Measurements from ENCODE around the gene SLC12A8. TPM values are rescaled to one million over a fixed set of nuclear protein-coding genes. Genes with fewer than 3 reads are reported as not detected.

SLC12A8 gene
- total and polyA plus RNA-seq, 10 of the 15 experiments (the other 5 are each of a cell fraction or from before 2014, with no cell fraction given): 2.5 to 71.6 (median 50.1) TPM

GRCh38 chr3:125154800-125155269 is 57.7 kb downstream of the SLC12A8 start (continued):
- TF ChIP-seq, protein P1, sequence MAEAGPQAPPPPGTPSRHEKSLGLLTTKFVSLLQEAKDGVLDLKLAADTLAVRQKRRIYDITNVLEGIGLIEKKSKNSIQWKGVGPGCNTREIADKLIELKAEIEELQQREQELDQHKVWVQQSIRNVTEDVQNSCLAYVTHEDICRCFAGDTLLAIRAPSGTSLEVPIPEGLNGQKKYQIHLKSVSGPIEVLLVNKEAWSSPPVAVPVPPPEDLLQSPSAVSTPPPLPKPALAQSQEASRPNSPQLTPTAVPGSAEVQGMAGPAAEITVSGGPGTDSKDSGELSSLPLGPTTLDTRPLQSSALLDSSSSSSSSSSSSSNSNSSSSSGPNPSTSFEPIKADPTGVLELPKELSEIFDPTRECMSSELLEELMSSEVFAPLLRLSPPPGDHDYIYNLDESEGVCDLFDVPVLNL (IDR thresholded peaks at IDR 0.05; ENCODE audit: low read depth, low read length): 0 out of 2 replicates have a peak, but pooled peaks have one; percentile 24
- TF ChIP-seq ATF7 (IDR thresholded peaks at IDR 0.05; ENCODE audit: low read depth): 0 out of 2 replicates have a peak, but pooled peaks have one; percentile 20
- peak in 1 of 2 experiments; percentile 98; a peak in 2 of 4 replicates for TF ChIP-seq ETV6 (conservative IDR thresholded peaks at IDR 0.05 in 1 of 2, IDR thresholded peaks at IDR 0.05 in 1 of 2; ENCODE audit: borderline replicate concordance in 1 of 2, low read depth in 1 of 2)

DNA sequence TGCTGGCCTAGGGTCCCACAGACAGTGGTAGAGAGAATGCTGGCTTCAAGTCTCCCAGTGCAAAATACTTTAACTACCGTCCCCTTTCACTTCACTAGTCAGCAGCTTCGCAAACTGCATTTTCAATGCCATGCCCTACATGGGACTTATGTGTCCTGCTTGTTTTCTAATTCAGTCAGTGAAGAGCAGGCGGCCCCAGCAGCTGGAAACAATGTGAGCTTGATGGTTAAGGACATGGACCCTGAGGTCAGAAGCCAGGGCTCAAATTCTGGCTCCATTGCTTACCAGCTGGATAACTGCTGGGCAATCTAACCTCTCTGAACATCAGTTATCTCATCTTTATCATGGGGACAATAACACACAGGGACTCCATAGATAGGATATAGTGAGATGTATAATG is 58.4 kb downstream of the SLC12A8 start:
- H3K4me2 ChIP-seq (ENCODE audit: control insufficient read depth, insufficient read depth): 0 out of 2 replicates have a peak overlapping the region, but pooled peaks have one; percentile 80
- RAD21 ChIA-PET (ENCODE audit: unreplicated experiment): interaction anchor here (1.2 kb wide), 1 partner anchor 102 kb away, joined by 3 read pairs; no protein-coding TSS in a partner anchor
- intact Hi-C loops (cut with micrococcal nuclease; ENCODE audit: unreplicated experiment) (loop anchor here (5.0 kb wide), 1 partner anchor 278 kb away; no protein-coding TSS in a partner anchor), in situ Hi-C loops (cut with MboI) (no loop called here)
- no peaks in the 10 kb centered on the region for H3K9me3 ChIP-seq (replicated peaks; ENCODE audit: control insufficient read depth, insufficient read depth, low read length)
- H3K27me3 ChIP-seq (replicated peaks in 1 of 2; ENCODE audit: control insufficient read depth in 2 of 2, insufficient read depth in 2 of 2, low read length in 1 of 2): no peaks in the 10 kb centered on the region
- H3K36me3 ChIP-seq (ENCODE audit: control insufficient read depth in 2 of 2, insufficient read depth in 2 of 2, low read length in 1 of 2): no peaks in the 10 kb centered on the region
- SMC1A ChIA-PET (ENCODE audit: uncharacterized antibody, unreplicated experiment): interaction anchor here (0.7 to 1.9 kb wide), 11 partner anchors 9 to 226 kb away, joined by 3 to 7 read pairs (median 3); partner anchors contain the start of gene MUC13
- no peak for ATAC-seq
- no peaks in the 10 kb centered on the region for H3K79me2 ChIP-seq (ENCODE audit: control insufficient read depth, insufficient read depth, low read length)
- no peak for FAIRE-seq
- H4K20me1 ChIP-seq (ENCODE audit: control insufficient read depth, insufficient read depth): no peaks in the 10 kb centered on the region
- H2AFZ ChIP-seq (ENCODE audit: control insufficient read depth, low read depth, low read length): no peak overlapping the region; the same call in 1 of the 2 replicates
- no TSS peak for BruUV-seq (replicated peaks)
- no peak overlapping the region for H3K4me3 ChIP-seq
- H3K4me1 ChIP-seq (ENCODE audit: control insufficient read depth, insufficient read depth, low read length): peaks cover 27% of the 10 kb centered on the region
- CTCF ChIA-PET: interaction anchor here (1.0 to 1.7 kb wide), 5 partner anchors 10 to 253 kb away, joined by 3 to 5 read pairs (median 3); no protein-coding TSS in a partner anchor
- no peak for DNase-seq (ENCODE audit: low read depth, low spot score)
- POLR2A ChIA-PET: interaction anchor here (0.8 kb wide), 1 partner anchor 11 kb away, joined by 3 read pairs; no protein-coding TSS in a partner anchor
- WGBS (ENCODE audit: insufficient coverage, insufficient replicate concordance, low lambda C conversion rate, missing lambda C conversion rate): 93% methylated on average over 3 of the region's 3 CpGs
- H3K27ac ChIP-seq (ENCODE audit: control insufficient read depth, insufficient read depth): no peak overlapping the region
- H3K9ac ChIP-seq (ENCODE audit: control insufficient read depth, insufficient read depth, low read length): no peak overlapping the region
- TF ChIP-seq ZNF207 (IDR thresholded peaks at IDR 0.05; ENCODE audit: borderline replicate concordance): no peak
- TF ChIP-seq USF1 (IDR thresholded peaks at IDR 0.05; ENCODE audit: borderline replicate concordance, extremely low read length, insufficient read depth, low read depth, low read length): no peak
- no peak for TF ChIP-seq PKNOX1 (IDR thresholded peaks at IDR 0.05)
- no peak for TF ChIP-seq DPF2 (IDR thresholded peaks at IDR 0.05)
- TF ChIP-seq FOS (IDR thresholded peaks at IDR 0.05; ENCODE audit: borderline replicate concordance, extremely low read depth, insufficient read length): no peak
- no peak for TF ChIP-seq ZNF274 (IDR thresholded peaks at IDR 0.05; ENCODE audit: insufficient read depth, insufficient read length)
- no peak for TF ChIP-seq ZSCAN29 (IDR thresholded peaks at IDR 0.05)
- TF ChIP-seq, protein P2, sequence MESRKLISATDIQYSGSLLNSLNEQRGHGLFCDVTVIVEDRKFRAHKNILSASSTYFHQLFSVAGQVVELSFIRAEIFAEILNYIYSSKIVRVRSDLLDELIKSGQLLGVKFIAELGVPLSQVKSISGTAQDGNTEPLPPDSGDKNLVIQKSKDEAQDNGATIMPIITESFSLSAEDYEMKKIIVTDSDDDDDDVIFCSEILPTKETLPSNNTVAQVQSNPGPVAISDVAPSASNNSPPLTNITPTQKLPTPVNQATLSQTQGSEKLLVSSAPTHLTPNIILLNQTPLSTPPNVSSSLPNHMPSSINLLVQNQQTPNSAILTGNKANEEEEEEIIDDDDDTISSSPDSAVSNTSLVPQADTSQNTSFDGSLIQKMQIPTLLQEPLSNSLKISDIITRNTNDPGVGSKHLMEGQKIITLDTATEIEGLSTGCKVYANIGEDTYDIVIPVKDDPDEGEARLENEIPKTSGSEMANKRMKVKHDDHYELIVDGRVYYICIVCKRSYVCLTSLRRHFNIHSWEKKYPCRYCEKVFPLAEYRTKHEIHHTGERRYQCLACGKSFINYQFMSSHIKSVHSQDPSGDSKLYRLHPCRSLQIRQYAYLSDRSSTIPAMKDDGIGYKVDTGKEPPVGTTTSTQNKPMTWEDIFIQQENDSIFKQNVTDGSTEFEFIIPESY (IDR thresholded peaks at IDR 0.05): no peak
- no peak for TF ChIP-seq NFIC (IDR thresholded peaks at IDR 0.05; ENCODE audit: low read depth, low read length)
- TF ChIP-seq RELA (IDR thresholded peaks at IDR 0.05; ENCODE audit: borderline replicate concordance, partially characterized antibody): no peak
- TF ChIP-seq MEF2B (IDR thresholded peaks at IDR 0.05; ENCODE audit: partially characterized antibody, poor library complexity, severe bottlenecking): no peak
